ENCODE data around the gene HRK.

DNA sequence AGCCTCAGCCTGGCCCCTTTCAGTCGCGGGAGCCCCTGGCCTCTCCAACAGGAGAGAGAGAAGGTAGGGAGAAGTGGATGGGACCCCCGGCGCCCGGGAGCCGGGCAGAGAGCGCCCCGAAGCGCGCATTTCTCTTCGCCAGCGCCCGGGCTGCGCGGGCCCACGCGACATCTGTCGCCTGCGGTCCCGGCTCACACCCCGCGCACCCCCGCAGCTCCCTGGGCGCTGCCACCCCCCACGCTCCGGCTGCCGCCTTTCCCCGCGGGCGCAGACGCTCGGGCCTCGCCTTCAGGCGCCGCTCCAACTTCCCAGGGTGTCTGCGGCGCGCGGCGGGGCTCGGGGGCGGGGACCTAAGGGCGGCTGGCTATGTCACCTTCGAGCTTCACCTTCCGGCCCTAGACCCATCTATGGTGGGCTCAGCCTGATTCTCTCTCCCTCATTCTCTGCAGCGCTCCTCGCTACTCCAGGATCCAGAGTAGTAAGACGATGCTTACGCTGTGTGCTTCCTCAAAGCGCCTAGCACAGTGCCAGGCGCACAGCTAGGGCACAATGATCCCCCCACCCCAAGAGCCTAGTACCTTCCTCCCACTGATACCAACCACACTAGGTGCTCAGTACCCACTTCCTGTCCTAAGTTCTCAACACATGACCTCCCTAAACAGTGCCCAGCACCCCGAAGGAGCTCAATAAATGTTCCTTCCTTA is 1.6 kb downstream of the HRK start:
- no peak for TF ChIP-seq CTCF (IDR thresholded peaks at IDR 0.05)
- no peak for TF ChIP-seq POLR2A (IDR thresholded peaks at IDR 0.05)

Data from Peyer's patch (tissue), 4 donors.